Jurkat, Clone E6-1 (cell line): Measurements from ENCODE around the gene PAM16.
A peak's percentile ranks its signal among the peaks of the same experiment; 100 is the strongest.

ENCODE experiments used
- DNase-seq: peaks from one replicate; pipeline ENCODE4 v3.0.0-alpha.2; 2011; ENCODE audit warnings: low read depth, low spot score
- H3K4me3 ChIP-seq: 2 replicates; pipeline ENCODE4 v1.5.1; 2011; ENCODE audit warnings: mild to moderate bottlenecking, low read length, control low read depth, moderate library complexity

The PAM16 gene

DNA sequence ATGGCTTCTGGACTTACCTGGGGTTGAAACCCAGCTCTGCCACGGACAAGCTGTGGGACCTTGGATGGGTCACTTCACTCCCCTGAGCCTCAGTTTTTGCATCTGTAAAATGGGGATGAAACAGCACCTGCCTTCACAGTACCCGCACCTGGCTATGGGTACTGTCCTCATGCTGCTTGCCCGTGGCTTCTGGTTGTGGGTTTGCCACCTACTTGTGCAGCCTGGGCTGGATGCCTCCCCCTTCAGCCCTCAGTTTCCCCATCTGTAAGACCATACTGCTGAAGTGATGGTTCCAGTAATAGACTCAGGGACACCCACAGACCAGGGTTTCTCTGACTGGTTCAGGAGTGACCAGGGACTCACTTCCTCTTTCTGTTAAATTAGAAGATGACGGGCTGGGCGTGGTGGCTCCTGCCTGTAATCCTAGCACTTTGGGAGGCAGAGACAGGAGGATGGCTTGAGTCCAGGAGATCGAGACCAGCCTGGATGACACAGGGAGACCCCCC, 25.8 kb downstream of the PAM16 start:
- H3K4me3 ChIP-seq, result no peak overlapping the region
- DNase-seq, result no peak

DNA sequence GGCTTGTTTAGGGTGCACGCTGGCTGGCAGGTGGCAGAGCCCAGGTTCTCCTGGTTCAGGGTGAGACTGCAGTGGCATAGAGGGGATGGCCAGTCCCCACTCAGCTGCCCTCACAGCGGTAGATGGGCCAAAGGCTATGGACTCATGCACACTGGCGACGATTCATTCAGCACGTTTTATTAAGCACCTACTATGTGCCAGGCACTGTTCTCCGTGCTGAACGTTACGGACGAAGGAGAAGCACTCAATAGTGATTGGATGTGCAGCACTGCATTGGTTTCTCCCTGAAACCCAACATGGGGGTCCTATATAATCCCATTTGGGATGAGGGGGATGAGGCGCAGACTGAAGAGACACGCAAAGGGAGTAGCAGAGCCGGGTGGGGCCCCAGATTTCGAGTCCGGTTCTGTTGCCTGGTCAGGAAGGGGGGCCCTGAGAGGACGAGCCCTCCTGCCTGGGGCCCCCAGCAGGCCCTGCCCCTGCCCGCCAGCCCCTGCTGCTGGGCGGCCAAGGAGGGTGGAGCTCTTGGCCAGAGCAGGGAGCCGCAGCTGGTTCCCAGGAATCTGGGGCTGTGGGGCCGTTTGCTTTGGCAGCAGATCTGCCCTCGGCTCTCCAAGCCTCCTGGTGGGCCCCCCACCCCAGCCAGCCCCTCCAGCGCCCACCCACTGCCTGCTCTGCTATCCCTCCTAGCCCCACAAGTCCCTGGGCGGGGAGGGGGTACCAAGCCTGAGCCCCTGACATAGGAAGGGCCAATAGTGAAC, 26.4 kb downstream of the PAM16 start:
- no peak overlapping the region for H3K4me3 ChIP-seq
- no peak for DNase-seq

- H3K4me3 ChIP-seq, result no peak overlapping the region
- DNase-seq, result no peak
Observed at GRCh38 chr16:4323845-4324488, 27.2 kb downstream of the PAM16 start.

GRCh38 chr16:4323071-4323844, 27.9 kb downstream of the PAM16 start:
- DNase-seq, result no peak
- H3K4me3 ChIP-seq, result no peak overlapping the region

DNA sequence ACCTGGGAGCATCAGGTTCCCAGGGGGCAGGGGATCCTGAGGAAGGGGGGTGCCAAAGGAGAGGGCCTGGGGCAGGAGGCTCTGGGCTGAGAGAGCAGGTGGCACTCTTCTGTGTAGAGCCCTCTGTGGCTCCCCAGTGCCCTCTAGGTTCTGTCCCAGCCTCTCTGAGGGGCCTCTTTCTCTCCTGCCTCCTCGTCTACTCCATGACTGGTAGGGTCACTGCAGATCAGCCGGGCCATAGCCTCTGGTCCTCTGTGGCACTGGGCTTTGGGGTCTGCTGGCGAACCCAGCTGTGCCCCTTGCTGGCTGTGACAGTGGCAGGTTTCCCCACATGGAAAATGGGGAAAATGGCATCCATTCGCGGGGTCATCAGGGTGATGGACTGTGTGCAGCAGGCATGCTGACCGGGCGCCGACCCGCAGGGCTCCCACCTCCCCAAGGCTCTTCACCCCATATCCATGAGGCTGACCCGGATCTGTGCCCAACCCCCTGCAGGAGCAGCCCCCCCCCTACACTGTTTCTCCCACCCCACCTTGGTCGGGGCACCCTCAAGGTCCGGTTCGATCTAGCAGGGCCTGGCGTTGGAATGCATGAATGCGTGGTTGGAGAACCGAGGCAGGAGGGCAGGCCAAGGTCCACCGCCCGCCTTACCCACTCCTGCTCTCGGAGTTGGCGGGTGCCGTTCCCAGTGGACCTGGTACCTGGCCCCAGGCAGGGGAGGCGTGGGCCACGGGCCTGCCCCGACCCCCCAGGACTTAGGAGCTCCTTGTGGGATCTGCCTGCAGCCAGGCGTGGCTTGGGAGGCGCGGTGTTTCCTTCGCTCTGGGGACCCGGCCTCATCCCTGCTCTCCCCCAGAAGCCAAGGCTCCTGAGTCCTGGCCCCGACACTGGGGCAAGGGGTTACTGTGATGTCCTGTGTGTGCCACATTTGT, 28.7 kb downstream of the PAM16 start:
- H3K4me3 ChIP-seq, result no peak overlapping the region

DNA sequence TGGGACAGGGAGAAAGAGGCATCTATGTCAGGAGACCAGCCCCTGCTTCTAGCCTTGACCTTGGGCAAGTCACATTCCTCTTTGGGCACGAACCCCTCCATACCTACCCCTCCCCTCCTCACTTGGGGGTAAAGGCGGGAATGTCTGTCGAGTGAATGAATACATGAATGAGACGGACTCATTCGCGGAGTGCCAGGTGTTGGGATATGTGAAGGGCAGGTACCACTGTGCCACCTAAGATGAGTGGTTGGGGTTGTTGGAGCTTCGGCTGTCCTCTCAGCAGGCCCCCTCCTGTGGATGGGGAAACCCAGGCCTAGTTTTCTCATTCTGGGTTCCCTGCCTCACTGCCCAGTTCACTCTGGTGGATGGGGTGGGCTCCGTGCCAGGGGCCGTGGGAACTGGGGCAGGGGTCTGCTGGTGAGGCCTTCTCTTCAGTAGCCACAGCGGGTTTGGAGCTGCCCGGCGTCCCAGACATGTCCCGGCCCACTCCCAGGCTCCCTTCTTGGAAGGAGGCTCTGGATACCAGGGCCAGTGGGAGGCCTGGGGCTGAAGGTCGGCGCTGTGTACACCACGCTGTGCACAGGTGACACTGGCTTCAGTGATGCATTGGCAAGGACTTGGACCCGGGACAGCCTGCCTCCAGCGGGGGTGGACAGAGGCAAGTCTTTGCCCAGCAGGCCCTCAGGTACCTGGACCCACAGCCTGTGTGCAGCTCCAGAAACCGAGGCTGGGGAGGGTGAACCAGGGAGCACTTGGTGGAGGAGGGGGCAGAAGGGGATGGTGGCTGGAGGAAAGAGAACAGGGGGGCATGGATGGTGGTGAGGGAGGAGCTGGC, 29.6 kb downstream of the PAM16 start:
- no peak overlapping the region for H3K4me3 ChIP-seq
- DNase-seq, result no peak

More for the DNA sequence above, 28.7 kb downstream of the PAM16 start:
- no peak for DNase-seq

- no peak overlapping the region for H3K4me3 ChIP-seq
- no peak for DNase-seq
Observed at GRCh38 chr16:4320571-4321137, 30.5 kb downstream of the PAM16 start.

DNA sequence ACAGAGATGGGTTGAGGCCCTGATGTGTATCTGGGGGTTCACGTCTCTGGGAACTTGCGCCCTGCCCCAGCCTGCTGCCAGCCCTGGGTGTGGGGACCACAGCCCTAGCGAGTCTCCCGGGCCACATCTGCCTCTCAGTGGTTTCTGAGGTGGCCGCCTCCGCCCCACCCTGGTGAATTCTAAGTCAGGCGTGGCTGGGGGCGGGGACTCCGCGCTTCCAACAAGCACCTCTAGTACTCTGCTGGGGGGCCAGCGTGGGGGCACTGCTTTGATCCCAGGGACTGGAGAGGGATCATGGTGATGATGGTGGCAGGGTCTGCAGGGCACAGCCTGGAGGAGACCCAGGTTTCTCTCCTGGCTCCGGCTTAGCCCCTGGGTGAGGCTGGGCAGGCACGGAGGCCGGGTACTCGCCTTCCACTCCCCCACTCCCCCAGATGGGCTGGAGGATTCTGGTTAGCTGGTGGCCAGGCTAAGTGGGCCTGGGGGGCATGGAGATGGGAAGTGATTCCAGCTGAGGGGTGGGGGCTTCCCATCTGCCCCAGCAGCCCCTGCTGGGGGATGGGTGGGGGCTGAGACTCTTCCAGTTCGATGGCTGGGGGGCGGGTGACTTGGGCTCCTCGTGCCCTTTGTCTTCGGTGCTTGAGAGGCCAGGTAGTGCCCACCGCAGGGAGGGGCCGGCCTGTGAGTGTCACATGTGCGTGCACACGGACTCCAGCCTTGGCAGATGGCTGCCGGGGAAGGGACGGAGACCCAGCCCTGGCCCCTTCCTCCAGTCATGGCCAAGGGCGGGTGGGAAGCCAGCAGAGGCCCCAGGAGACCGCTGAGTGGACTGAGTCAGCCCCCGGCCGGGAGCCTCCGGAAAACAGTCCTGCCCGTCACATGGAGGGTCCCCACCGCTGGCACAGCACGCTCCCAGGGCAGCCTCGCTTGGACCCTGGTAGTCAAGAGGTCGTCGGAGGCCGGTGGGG, 31.4 kb downstream of the PAM16 start:
- no peak overlapping the region for H3K4me3 ChIP-seq

DNA sequence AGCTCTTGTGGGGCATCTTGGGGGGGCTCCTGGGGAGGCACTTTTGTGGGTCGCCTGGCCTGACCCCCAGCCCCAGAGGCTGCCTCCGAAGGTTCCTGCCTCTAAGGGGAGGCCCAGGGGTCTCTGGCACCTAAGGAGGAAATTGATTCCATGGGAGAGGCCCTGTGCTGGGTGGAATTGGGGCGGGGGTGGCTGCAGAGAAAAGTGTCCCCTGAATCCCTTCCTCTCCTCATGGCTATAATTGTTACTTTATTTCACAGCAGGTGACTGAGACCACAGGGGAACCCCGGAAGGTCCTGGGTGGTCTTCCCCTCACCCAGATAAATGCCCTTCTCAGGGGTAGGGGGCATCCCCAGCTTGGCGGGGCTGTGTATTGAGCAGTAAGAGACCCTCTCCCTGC, 32.2 kb downstream of the PAM16 start:
- H3K4me3 ChIP-seq, result no peak overlapping the region
- DNase-seq, result no peak

More for the DNA sequence above, 31.4 kb downstream of the PAM16 start:
- peak; percentile 40 for DNase-seq

DNA sequence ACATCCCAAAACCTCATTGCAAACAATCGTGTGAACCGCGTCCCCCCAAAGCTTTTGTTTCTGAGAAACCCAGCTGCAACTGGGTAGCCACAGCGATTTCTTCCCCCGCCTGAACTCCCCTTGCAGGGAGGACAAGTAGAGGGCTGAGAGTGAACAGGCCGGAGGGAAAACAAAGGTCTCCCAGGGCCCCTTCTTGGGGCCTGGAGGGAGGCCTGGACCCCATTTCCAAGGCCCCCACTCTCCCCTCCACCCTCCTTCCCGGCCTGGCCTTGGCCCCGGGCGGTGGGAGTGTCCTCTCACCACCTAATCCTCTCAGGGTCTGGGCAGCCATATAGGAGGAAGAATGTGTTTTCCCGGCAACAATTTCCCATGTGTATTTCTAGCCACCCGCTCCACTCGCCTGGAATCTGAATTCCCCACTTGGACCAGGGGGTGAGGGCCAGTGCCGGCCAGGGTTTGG, 32.6 kb downstream of the PAM16 start:
- no peak for DNase-seq
- H3K4me3 ChIP-seq, result no peak overlapping the region

DNA sequence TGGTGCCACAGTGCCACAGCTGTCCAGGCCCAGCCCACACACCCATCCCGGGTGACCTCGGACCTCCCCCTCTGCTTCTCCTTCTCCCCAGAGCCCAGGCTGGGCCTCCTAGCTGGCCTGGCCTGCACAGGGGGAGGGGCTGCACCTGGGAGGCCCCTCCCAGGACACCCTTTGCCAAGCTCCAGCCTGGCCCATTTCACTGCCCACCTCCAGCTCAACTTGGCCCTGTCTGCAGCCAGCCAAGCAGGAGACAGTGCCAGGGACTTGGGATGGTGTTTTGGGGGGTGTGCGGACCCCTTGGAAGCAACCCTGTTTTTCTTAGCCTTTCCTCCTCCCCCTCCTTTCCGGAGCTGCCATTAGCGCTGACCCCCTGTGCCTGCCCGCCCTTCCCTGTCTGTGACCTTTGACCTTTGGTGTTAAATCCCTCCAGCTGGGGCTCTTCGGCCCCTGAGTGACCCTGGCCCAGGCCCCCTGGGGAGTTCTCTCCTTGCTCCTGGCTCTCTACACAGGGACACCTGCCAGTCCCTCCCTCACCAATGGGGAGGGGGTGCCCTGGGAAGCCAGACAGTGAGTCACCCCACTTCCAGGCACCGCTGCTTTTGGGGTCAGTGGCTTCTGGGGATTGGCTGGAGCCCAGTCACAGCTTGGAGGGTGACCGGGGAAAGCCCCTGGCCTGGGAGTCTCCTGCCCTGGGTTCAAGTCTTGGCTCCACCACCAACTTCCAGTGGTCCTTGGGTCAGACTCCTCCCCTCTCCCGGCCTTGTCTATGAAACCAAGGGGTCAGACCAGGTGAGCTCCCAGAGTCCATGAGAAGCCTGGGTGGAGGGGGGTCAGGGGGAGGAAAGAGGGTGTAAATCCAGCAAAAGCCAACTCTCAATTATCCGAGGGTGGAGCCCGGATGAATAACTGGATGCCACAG, 33.3 kb downstream of the PAM16 start:
- no peak for DNase-seq
- H3K4me3 ChIP-seq, result no peak overlapping the region

DNA sequence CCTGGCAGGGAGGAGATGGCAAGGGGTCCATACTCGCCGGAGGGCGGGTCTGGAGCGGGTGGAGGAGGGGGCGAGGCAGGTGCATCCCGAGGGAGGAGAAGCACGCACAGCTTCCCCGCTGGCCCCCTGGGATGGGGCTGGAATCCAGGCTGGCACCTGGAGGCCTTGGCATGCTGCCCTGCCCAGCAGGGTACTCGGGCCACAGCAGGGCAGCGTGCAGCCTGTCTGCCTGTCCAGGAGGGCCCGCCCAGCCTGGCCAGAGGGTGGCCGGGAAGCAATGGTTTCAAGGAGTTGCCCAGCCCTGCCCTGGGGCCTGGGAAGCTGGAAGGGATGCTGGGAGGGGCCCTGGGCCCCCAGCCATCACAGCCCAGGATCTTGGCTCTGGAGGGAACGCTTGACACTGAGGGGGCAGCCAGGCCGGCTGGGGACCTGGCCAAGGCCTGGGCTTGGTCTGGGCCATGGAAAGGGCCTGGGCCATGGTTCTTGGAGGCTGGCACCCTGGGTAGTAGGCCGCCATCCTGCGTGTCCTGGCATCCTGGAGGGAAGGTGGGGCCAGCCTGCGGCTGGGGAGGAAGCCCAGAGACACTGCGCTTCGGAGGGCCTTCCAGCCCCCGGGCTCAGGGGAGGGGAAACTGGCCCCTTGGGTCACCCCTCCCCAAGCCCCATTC, 34.1 kb downstream of the PAM16 start:
- DNase-seq, result no peak
- no peak overlapping the region for H3K4me3 ChIP-seq

- DNase-seq, result no peak
- peak overlapping the region; percentile 16; the same call in 1 of the 2 replicates for H3K4me3 ChIP-seq
Observed at GRCh38 chr16:4316108-4316863, 34.8 kb downstream of the PAM16 start.
